ENCODE results near the gene UNC13A.
"Not testable (repeated sequence)": the region's sequence is repeated elsewhere in the genome, so short reads cannot be mapped to it uniquely, and the experiment has no call there.

The UNC13A gene

GRCh38 chr19:17601683-17602082 lies 86.5 kb downstream of the UNC13A start:
- no peak for DNase-seq

GRCh38 chr19:17599780-17600179 lies 88.4 kb downstream of the UNC13A start:
- DNase-seq: no peak

GRCh38 chr19:17598953-17599352 lies 89.2 kb downstream of the UNC13A start:
- DNase-seq: no peak

GRCh38 chr19:17598063-17598462 lies 90.1 kb downstream of the UNC13A start:
- not testable (repeated sequence) for DNase-seq

GRCh38 chr19:17594296-17594695 lies 93.9 kb downstream of the UNC13A start:
- DNase-seq: not testable (repeated sequence)

GRCh38 chr19:17590866-17591265 lies 97.3 kb downstream of the UNC13A start:
- DNase-seq: no peak

- not testable (repeated sequence) for DNase-seq
Observed at GRCh38 chr19:17585395-17585794, 102.8 kb downstream of the UNC13A start.

GRCh38 chr19:17584132-17584531 lies 104.0 kb downstream of the UNC13A start:
- no peak for DNase-seq

- DNase-seq: no peak
Observed at GRCh38 chr19:17582613-17583012, 105.5 kb downstream of the UNC13A start.

- no peak for DNase-seq
Observed at GRCh38 chr19:17581211-17581874, 106.8 kb downstream of the UNC13A start.

GRCh38 chr19:17580470-17581144 lies 107.5 kb downstream of the UNC13A start:
- DNase-seq: no peak

- DNase-seq: peak in 1 of 4 experiments; percentile 4
Observed at GRCh38 chr19:17579661-17580244, 108.4 kb downstream of the UNC13A start.

GRCh38 chr19:17577457-17578097 lies 110.6 kb downstream of the UNC13A start:
- no peak for DNase-seq

- DNase-seq: no peak
Observed at GRCh38 chr19:17576758-17577456, 111.2 kb downstream of the UNC13A start.

GRCh38 chr19:17575871-17576757 lies 112.0 kb downstream of the UNC13A start:
- no peak for DNase-seq

GRCh38 chr19:17572638-17573037 lies 115.5 kb downstream of the UNC13A start:
- DNase-seq: no peak

- DNase-seq: no peak
Observed at GRCh38 chr19:17570791-17571190, 117.4 kb downstream of the UNC13A start.

GRCh38 chr19:17570291-17570690 lies 117.9 kb downstream of the UNC13A start:
- DNase-seq: not testable (repeated sequence)

- DNase-seq: no peak
Observed at GRCh38 chr19:17567940-17568339, 120.2 kb downstream of the UNC13A start.

GRCh38 chr19:17565611-17566010 lies 122.5 kb downstream of the UNC13A start:
- DNase-seq: no peak

- DNase-seq: no peak
Observed at GRCh38 chr19:17564781-17565180, 123.4 kb downstream of the UNC13A start.

GRCh38 chr19:17562561-17562960 lies 125.6 kb downstream of the UNC13A start:
- no peak for DNase-seq
